Smooth muscle cell (in vitro differentiated cells): ENCODE data around the gene ATP13A1. TPM values are rescaled to one million over a fixed set of nuclear protein-coding genes. Genes with fewer than 3 reads are reported as not detected.
A peak's percentile ranks its signal among the peaks of the same experiment; 100 is the strongest.

Experiments used
- DNase-seq: peaks from one replicate; lab custom pipeline; 2025; ENCODE audit not compliant: unreplicated experiment; lab: John Stamatoyannopoulos, UW
- H2AFZ ChIP-seq: fragments of 200-600 bp; sonication (generic); 2 replicates; pipeline ENCODE4 v1.6.0; 2016; ENCODE audit warnings: antibody characterized with exemption, low read depth, mild to moderate bottlenecking
- H3F3A ChIP-seq: fragments of 200-600 bp; sonication (generic); 2 replicates; pipeline ENCODE4 v1.6.0; 2017; ENCODE audit warnings: antibody characterized with exemption, low read depth
- H3K27ac ChIP-seq: fragments of 200-600 bp; sonication (generic); 2 replicates; pipeline ENCODE4 v1.5.1; 2016; ENCODE audit warnings: low read depth, mild to moderate bottlenecking
- H3K27me3 ChIP-seq: fragments of 200-600 bp; sonication (generic); 2 replicates; pipeline ENCODE4 v1.6.1; 2016; ENCODE audit warnings: low read depth, mild to moderate bottlenecking
- H3K36me3 ChIP-seq: fragments of 200-600 bp; sonication (generic); 2 replicates; pipeline ENCODE4 v1.5.1; 2016; ENCODE audit warnings: low read depth
- H3K4me1 ChIP-seq: fragments of 200-600 bp; sonication (generic); 2 replicates; pipeline ENCODE4 v1.5.1; 2016; ENCODE audit warnings: low read depth
- H3K4me2 ChIP-seq: fragments of 200-600 bp; sonication (generic); 2 replicates; pipeline ENCODE4 v1.6.0; 2016; ENCODE audit warnings: mild to moderate bottlenecking
- H3K4me3 ChIP-seq: fragments of 200-600 bp; sonication (generic); 2 replicates; pipeline ENCODE4 v1.5.1; 2016; ENCODE audit warnings: mild to moderate bottlenecking
- H3K79me2 ChIP-seq: fragments of 200-600 bp; sonication (generic); 2 replicates; pipeline ENCODE4 v1.6.0; 2016; ENCODE audit warnings: low read depth, mild to moderate bottlenecking
- H3K9ac ChIP-seq: fragments of 200-600 bp; sonication (generic); 2 replicates; pipeline ENCODE4 v1.6.0; 2016; ENCODE audit warnings: low read depth
- H3K9me3 ChIP-seq: fragments of 200-600 bp; sonication (generic); replicated peaks from 2 replicates; pipeline ENCODE4 v1.5.1; 2016; ENCODE audit warnings: low read depth
- H4K20me1 ChIP-seq: fragments of 200-600 bp; sonication (generic); 2 replicates; pipeline ENCODE4 v1.6.0; 2016; ENCODE audit warnings: low read depth
- CTCF ChIP-seq: fragments of 200-600 bp; sonication (generic); IDR thresholded peaks from 2 replicates; pipeline ENCODE4 v1.5.1; 2017; ENCODE audit warnings: borderline replicate concordance, mild to moderate bottlenecking, antibody characterized with exemption; ENCODE audit not compliant: insufficient read depth, poor library complexity, severe bottlenecking
- WGBS: methylation state at CpG from one replicate; pipeline ENCODE4 v1.1.7; 2016; ENCODE audit warnings: low lambda C conversion rate; 5-methylcytosine and 5-hydroxymethylcytosine counted together
- polyA plus RNA-seq: library from polyadenylated mRNA; unstranded; fragments of >200 nt; fragmentation: Nextera tagmentation; extraction: Ambion mirVana; gene quantifications from 2 replicates; pipeline ENCODE4 v1.2.1, GENCODE V29; 2016
- total RNA-seq: library from RNA; depleted of rRNA; stranded (reverse); fragments of >200 nt; gene quantifications from 2 replicates; pipeline ENCODE4 v1.2.3, GENCODE V29; 2014

Gene ATP13A1
- total and polyA plus RNA-seq, 2 experiments from 2014 or later: 48.1 to 51.4 TPM

- DNase-seq: no peak
- Histone ChIP-seq H3K9ac (no peak overlapping the region), H3K4me3 (no peak overlapping the region), H3K4me1 (no peaks in the 10 kb centered on the region), H3K9me3 (no peaks in the 10 kb centered on the region), H4K20me1 (no peaks in the 10 kb centered on the region), H3K27ac (no peak overlapping the region), H3K79me2 (no peaks in the 10 kb centered on the region), H3F3A (no peaks in the 10 kb centered on the region), H3K4me2 (no peak overlapping the region), H2AFZ (no peak overlapping the region), H3K27me3 (no peaks in the 10 kb centered on the region), H3K36me3 (no peaks in the 10 kb centered on the region)
- no peak for TF ChIP-seq CTCF
- WGBS: 94% methylated on average over 7 of the region's 7 CpGs
Observed at GRCh38 chr19:19631346-19631745, 32.1 kb downstream of the ATP13A1 start.

- Histone ChIP-seq H3K27me3 (no peaks in the 10 kb centered on the region), H4K20me1 (no peaks in the 10 kb centered on the region), H3K36me3 (no peaks in the 10 kb centered on the region), H3K9ac (no peak overlapping the region), H3K27ac (no peak overlapping the region), H3K4me2 (no peak overlapping the region), H3K4me1 (no peaks in the 10 kb centered on the region), H2AFZ (no peak overlapping the region), H3K79me2 (no peaks in the 10 kb centered on the region), H3K4me3 (no peak overlapping the region), H3K9me3 (no peaks in the 10 kb centered on the region), H3F3A (no peaks in the 10 kb centered on the region)
- DNase-seq: no peak
- 98% methylated on average over 2 of the region's 2 CpGs for WGBS
- no peak for TF ChIP-seq CTCF
Observed at GRCh38 chr19:19630426-19630825, 33.0 kb downstream of the ATP13A1 start.

GRCh38 chr19:19630062-19630414 is 33.4 kb downstream of the ATP13A1 start:
- 98% methylated on average over 9 of the region's 11 CpGs for WGBS
- Histone ChIP-seq H3K27ac (no peak overlapping the region), H3K9ac (no peak overlapping the region), H3K27me3 (no peaks in the 10 kb centered on the region), H3K9me3 (no peaks in the 10 kb centered on the region), H2AFZ (no peak overlapping the region), H3K36me3 (no peaks in the 10 kb centered on the region), H3K79me2 (no peaks in the 10 kb centered on the region), H3K4me3 (no peak overlapping the region), H3K4me1 (no peaks in the 10 kb centered on the region), H3F3A (no peaks in the 10 kb centered on the region), H4K20me1 (no peaks in the 10 kb centered on the region), H3K4me2 (no peak overlapping the region)
- DNase-seq: no peak
- TF ChIP-seq CTCF: no peak

GRCh38 chr19:19628501-19629134 is 34.9 kb downstream of the ATP13A1 start:
- H3K27me3 ChIP-seq: no peaks in the 10 kb centered on the region
- peak overlapping the region; percentile 55 for H3K4me3 ChIP-seq
- no peak overlapping the region for H3K27ac ChIP-seq
- H4K20me1 ChIP-seq: no peaks in the 10 kb centered on the region
- WGBS: 6% methylated on average over 31 of the region's 51 CpGs
- peak overlapping the region; percentile 44 for H3K9ac ChIP-seq
- no peaks in the 10 kb centered on the region for H3K79me2 ChIP-seq
- TF ChIP-seq CTCF: no peak
- no peaks in the 10 kb centered on the region for H3K4me1 ChIP-seq
- peak; percentile 11 for DNase-seq
- peak overlapping the region; percentile 84 for H3K4me2 ChIP-seq
- H3K9me3 ChIP-seq: no peaks in the 10 kb centered on the region
- H2AFZ ChIP-seq: peak overlapping the region; percentile 8
- H3K36me3 ChIP-seq: no peaks in the 10 kb centered on the region
- H3F3A ChIP-seq: no peaks in the 10 kb centered on the region
